Measurements from ENCODE around the gene MICAL3.

MICAL3 gene

DNA sequence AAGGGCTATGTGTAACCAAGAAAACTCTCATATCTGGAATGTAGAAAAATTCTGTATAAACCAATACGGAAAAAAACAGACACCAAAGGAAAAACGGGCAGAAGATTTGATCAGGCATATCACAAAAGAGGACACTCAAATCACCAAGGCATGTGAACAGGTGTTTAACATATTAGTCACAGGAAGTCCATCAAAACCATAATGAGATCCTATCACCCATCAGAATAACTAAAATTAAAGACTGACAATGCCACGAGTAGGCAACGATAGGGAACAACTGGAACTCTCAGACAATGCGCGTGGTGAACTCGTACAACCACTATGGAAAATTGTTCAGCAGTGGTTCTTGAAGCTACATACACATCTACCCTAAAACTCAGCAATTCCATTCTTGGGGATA, 94.5 kb downstream of the MICAL3 start:
- ChIA-PET POLR2A (no interaction called here), CTCF (no interaction called here)
- no peak for TF ChIP-seq FOXM1 (IDR thresholded peaks at IDR 0.05; ENCODE audit: borderline replicate concordance)
- TF ChIP-seq SP1 (IDR thresholded peaks at IDR 0.05): no peak
- no peak for TF ChIP-seq BHLHE40 (IDR thresholded peaks at IDR 0.05; ENCODE audit: borderline replicate concordance)
- TF ChIP-seq SUZ12 (IDR thresholded peaks at IDR 0.05): no peak
- no peak for TF ChIP-seq ELF4 (IDR thresholded peaks at IDR 0.05)
- no peak for TF ChIP-seq HDGF (IDR thresholded peaks at IDR 0.05; ENCODE audit: borderline replicate concordance)
- no peak for TF ChIP-seq FOXK2 (IDR thresholded peaks at IDR 0.05)
- TF ChIP-seq ZNF384 (IDR thresholded peaks at IDR 0.05): no peak
- TF ChIP-seq FOXA1 (IDR thresholded peaks at IDR 0.05): no peak
- TF ChIP-seq L3MBTL2 (conservative IDR thresholded peaks at IDR 0.05): no peak
- TF ChIP-seq NFRKB (IDR thresholded peaks at IDR 0.05): no peak
- TF ChIP-seq LEF1 (IDR thresholded peaks at IDR 0.05; ENCODE audit: borderline replicate concordance): no peak
- TF ChIP-seq CTBP1 (IDR thresholded peaks at IDR 0.05; ENCODE audit: borderline replicate concordance): no peak
- TF ChIP-seq ARNT (IDR thresholded peaks at IDR 0.05): no peak
- TF ChIP-seq TARDBP (IDR thresholded peaks at IDR 0.05): no peak
- TF ChIP-seq, protein P1, sequence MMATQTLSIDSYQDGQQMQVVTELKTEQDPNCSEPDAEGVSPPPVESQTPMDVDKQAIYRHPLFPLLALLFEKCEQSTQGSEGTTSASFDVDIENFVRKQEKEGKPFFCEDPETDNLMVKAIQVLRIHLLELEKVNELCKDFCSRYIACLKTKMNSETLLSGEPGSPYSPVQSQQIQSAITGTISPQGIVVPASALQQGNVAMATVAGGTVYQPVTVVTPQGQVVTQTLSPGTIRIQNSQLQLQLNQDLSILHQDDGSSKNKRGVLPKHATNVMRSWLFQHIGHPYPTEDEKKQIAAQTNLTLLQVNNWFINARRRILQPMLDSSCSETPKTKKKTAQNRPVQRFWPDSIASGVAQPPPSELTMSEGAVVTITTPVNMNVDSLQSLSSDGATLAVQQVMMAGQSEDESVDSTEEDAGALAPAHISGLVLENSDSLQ (IDR thresholded peaks at IDR 0.05): no peak
- no peak for DNase-seq (ENCODE audit: extremely low spot score)

DNA sequence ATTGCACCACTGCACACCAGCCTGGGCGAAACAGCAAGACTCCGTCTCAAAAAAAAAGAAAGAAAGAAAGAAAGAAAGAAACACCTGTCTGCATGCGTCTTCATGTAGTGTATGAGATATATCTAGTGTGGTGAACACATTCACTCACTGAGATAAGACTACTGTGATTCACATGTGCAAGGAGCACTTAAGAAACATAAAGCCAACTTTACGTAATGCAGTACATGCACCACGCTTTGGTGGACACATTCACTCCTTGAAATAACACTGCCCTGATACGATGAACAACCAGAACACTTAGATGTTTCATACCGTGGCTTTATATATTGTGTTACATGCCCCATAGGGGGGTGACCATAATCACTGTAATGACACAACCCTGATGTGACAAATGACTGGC, 96.0 kb downstream of the MICAL3 start:
- TF ChIP-seq FOXA1 (IDR thresholded peaks at IDR 0.05) (no peak), FOXM1 (IDR thresholded peaks at IDR 0.05; ENCODE audit: borderline replicate concordance) (no peak), ELF4 (IDR thresholded peaks at IDR 0.05) (no peak), CTBP1 (IDR thresholded peaks at IDR 0.05; ENCODE audit: borderline replicate concordance) (no peak), BHLHE40 (IDR thresholded peaks at IDR 0.05; ENCODE audit: borderline replicate concordance) (no peak), FOXK2 (IDR thresholded peaks at IDR 0.05) (no peak), L3MBTL2 (conservative IDR thresholded peaks at IDR 0.05) (no peak), LEF1 (IDR thresholded peaks at IDR 0.05; ENCODE audit: borderline replicate concordance) (no peak), TARDBP (IDR thresholded peaks at IDR 0.05) (no peak)
- DNase-seq (ENCODE audit: extremely low spot score): no peak
- POLR2A ChIA-PET: no interaction called here
- CTCF ChIA-PET: no interaction called here

DNA sequence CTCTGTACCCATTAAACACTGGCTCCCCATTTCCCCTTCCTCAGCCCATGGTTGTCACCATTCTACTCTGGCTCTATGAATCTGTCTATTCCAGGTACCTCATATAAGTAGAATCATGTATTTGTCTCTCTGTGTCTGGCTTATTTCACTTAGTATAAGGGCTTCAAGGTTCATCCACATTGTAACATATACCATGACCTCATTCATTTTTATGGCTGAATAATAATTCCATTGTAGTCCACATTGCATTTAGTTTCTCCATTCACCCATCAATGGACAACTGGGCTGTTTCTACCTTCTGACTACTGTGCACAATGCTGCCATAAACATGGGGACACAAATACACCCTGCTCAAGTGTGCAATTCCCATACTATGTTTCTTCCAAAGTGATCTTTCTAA, 97.3 kb downstream of the MICAL3 start:
- ChIA-PET CTCF (no interaction called here), POLR2A (no interaction called here)
- DNase-seq (ENCODE audit: extremely low spot score): no peak
- TF ChIP-seq FOXK2 (IDR thresholded peaks at IDR 0.05) (no peak), FOXA1 (IDR thresholded peaks at IDR 0.05) (no peak), SP1 (IDR thresholded peaks at IDR 0.05) (no peak), BHLHE40 (IDR thresholded peaks at IDR 0.05; ENCODE audit: borderline replicate concordance) (no peak), ARNT (IDR thresholded peaks at IDR 0.05) (no peak), ZNF384 (IDR thresholded peaks at IDR 0.05) (no peak)
- TF ChIP-seq, protein P1 (IDR thresholded peaks at IDR 0.05): no peak

DNA sequence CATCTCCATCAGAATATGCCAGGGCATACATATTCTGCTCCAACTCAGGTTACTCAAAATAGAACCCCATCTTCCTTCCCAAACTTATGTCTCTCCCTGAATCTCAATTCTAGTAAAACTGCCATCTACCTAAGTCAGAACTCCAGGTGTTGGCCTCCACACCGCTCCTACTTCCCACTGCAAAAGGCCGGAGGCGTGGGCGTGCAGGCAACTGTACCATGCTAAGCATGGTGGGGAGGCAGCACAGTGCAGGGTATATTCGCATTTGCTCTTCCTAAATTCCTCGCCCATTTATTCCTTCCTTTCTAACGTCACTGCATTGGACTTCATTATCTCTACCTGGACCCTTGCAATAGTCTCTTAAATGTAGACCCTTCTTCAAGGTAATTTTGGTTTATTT, 97.8 kb downstream of the MICAL3 start:
- DNase-seq (ENCODE audit: extremely low spot score): no peak
- TF ChIP-seq FOXA1 (IDR thresholded peaks at IDR 0.05) (no peak), ZNF384 (IDR thresholded peaks at IDR 0.05) (no peak), ELF4 (IDR thresholded peaks at IDR 0.05) (no peak), LEF1 (IDR thresholded peaks at IDR 0.05; ENCODE audit: borderline replicate concordance) (no peak), HDGF (IDR thresholded peaks at IDR 0.05; ENCODE audit: borderline replicate concordance) (no peak), NFRKB (IDR thresholded peaks at IDR 0.05) (no peak), TARDBP (IDR thresholded peaks at IDR 0.05) (no peak), FOXM1 (IDR thresholded peaks at IDR 0.05; ENCODE audit: borderline replicate concordance) (no peak), ARNT (IDR thresholded peaks at IDR 0.05) (no peak)
- TF ChIP-seq, protein P1 (IDR thresholded peaks at IDR 0.05): no peak
- ChIA-PET POLR2A (no interaction called here), CTCF (no interaction called here)

DNA sequence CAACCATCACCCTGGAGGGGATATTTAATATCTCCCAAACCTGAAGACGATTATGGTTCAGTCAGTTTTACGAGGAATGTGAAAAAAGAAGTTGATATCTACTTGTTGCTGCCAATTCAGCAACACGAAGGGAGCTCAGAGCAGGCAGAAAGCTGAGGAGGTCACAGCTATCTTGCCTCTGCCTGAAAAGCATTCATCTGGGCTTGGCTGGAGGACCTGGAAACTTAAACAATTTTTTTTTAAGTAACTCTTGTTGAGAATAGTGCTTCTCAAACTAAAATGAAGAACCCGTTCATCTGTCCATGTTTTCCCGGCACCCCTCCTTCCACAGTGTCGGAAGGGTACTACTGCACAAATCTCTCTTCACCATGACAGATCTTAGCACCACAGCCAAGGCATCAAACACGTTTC, 98.9 kb downstream of the MICAL3 start:
- ChIA-PET POLR2A (no interaction called here), CTCF (interaction anchor here (0.9 kb wide), 1 partner anchor 150 kb away, joined by 3 read pairs; no protein-coding TSS in a partner anchor)
- TF ChIP-seq FOXM1 (IDR thresholded peaks at IDR 0.05; ENCODE audit: borderline replicate concordance) (no peak), ARNT (IDR thresholded peaks at IDR 0.05) (no peak), FOXK2 (IDR thresholded peaks at IDR 0.05) (no peak), SP1 (IDR thresholded peaks at IDR 0.05) (no peak), BHLHE40 (IDR thresholded peaks at IDR 0.05; ENCODE audit: borderline replicate concordance) (no peak), TARDBP (IDR thresholded peaks at IDR 0.05) (no peak), ZNF384 (IDR thresholded peaks at IDR 0.05) (no peak), NFRKB (IDR thresholded peaks at IDR 0.05) (no peak), CTBP1 (IDR thresholded peaks at IDR 0.05; ENCODE audit: borderline replicate concordance) (no peak), LEF1 (IDR thresholded peaks at IDR 0.05; ENCODE audit: borderline replicate concordance) (no peak), HDGF (IDR thresholded peaks at IDR 0.05; ENCODE audit: borderline replicate concordance) (no peak), ELF4 (IDR thresholded peaks at IDR 0.05) (no peak)
- TF ChIP-seq, protein P1 (IDR thresholded peaks at IDR 0.05): no peak
- no peak for DNase-seq (ENCODE audit: extremely low spot score)

DNA sequence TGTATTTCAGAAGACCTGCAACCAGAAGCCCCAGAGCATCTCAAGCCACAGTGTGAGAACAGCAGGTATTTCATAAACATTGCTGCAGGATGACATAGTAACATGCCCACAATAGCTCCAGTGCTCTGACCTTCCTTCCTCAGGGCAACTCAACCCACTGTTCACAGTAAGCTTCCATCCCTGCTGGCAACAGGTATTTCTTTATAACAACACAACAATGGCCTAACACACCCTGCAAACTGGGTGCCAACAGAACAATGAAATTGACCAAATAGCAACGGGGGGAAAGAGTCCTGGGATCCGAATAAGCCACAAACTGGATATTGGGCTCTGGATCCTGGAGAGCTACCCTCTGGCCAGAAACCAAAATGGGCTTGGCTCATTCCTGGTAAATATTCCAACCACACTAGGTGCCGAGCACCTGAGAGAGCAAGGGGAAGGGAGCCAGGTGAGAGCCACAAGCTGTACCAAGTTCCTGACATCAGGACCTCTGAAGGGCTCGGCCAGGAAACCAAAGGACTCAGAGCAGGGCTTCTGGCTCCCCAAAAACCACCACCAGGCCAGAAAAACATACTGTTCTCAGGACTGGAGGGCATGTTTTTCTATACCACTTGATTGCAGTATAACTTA, 99.5 kb downstream of the MICAL3 start:
- CTCF ChIA-PET: interaction anchor here (0.9 kb wide), 1 partner anchor 151 kb away, joined by 3 read pairs; no protein-coding TSS in a partner anchor
- DNase-seq (ENCODE audit: extremely low spot score): no peak
- POLR2A ChIA-PET: no interaction called here
- TF ChIP-seq ZNF384 (IDR thresholded peaks at IDR 0.05) (no peak), ELF4 (IDR thresholded peaks at IDR 0.05) (no peak), SUZ12 (IDR thresholded peaks at IDR 0.05) (no peak), FOXM1 (IDR thresholded peaks at IDR 0.05; ENCODE audit: borderline replicate concordance) (no peak), HDGF (IDR thresholded peaks at IDR 0.05; ENCODE audit: borderline replicate concordance) (no peak), FOXK2 (IDR thresholded peaks at IDR 0.05) (no peak), L3MBTL2 (conservative IDR thresholded peaks at IDR 0.05) (no peak), CTBP1 (IDR thresholded peaks at IDR 0.05; ENCODE audit: borderline replicate concordance) (no peak), TARDBP (IDR thresholded peaks at IDR 0.05) (no peak), SP1 (IDR thresholded peaks at IDR 0.05) (no peak), BHLHE40 (IDR thresholded peaks at IDR 0.05; ENCODE audit: borderline replicate concordance) (no peak), LEF1 (IDR thresholded peaks at IDR 0.05; ENCODE audit: borderline replicate concordance) (no peak), NFRKB (IDR thresholded peaks at IDR 0.05) (no peak)
- TF ChIP-seq, protein P1 (IDR thresholded peaks at IDR 0.05): no peak
